ENCODE results near the gene DOHH.

DNA sequence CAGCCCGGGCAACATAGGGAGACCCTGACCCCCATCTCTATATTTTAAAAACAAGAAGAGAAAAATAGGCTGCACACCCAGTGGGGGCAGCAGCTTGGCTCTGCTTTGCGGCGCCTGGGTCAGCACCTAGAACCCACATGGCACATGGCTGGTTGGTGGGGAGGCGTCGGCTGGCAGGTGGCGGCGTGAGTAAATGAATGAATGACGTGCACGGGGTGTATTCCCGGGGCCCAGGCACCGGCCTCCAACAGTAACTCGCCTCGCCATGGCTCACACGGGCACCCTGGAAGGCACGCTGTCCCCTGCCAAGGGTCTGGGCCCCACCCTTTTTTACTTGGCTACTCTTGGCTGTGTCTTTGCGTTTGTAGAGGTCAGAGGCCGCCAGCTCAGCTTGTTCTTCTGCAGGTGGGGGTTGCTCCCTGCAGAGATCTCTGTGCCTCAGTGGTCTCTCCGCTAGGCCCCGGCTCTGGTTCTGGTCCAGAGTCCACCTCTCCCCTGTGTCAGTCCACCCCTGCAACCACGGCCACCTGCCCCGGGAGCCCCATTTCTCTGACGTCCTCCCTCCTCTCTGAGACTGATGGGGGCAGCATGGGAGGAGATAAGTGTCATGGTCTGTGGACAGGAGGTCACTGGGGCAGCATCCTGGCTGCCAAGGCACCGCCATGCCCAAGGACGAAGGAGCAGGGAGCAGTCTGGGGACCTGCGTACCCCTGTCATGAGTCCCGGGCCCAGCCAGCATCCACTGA lies 11.2 kb upstream of the DOHH start:
- TF ChIP-seq, protein P1, sequence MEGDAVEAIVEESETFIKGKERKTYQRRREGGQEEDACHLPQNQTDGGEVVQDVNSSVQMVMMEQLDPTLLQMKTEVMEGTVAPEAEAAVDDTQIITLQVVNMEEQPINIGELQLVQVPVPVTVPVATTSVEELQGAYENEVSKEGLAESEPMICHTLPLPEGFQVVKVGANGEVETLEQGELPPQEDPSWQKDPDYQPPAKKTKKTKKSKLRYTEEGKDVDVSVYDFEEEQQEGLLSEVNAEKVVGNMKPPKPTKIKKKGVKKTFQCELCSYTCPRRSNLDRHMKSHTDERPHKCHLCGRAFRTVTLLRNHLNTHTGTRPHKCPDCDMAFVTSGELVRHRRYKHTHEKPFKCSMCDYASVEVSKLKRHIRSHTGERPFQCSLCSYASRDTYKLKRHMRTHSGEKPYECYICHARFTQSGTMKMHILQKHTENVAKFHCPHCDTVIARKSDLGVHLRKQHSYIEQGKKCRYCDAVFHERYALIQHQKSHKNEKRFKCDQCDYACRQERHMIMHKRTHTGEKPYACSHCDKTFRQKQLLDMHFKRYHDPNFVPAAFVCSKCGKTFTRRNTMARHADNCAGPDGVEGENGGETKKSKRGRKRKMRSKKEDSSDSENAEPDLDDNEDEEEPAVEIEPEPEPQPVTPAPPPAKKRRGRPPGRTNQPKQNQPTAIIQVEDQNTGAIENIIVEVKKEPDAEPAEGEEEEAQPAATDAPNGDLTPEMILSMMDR (IDR thresholded peaks at IDR 0.05) = no peak
- TF ChIP-seq POLR2A (IDR thresholded peaks at IDR 0.05) = no peak

Data from stomach (tissue), 4 donors.